ENCODE data around the gene RGS3.

DNA sequence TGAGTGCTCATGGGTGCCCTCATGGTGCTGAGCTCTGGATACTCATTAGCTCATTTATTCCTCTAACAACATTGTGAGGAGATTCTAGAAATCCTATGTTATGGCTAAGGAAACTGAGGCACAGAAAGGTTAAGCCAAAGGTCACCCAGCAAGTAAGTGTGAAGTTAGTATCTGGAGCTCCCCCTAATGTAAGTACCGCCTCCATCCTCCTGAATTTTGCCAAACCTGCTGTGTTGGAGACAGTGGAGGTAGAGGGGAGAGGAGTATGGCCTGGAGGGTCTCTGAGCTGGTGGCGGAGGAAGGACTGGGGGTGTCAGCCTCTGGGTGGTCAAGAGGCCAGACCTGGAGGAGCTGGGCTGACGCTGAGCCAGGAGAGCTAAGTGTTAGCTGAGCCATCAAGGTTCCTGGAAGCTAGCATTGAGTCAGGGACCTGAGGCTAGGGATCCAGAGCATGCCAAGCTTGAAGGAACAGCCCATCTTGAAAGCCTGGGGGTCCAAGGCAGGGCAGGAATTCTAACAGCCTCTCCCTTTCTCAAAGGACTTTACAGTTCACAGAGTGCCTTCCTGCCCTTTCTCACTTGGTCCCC lies 114.8 kb downstream of the RGS3 start:
- TF ChIP-seq MIER3 (CRISPR knock-in tag; IDR thresholded peaks at IDR 0.05; ENCODE audit: borderline replicate concordance) (no peak), RELA (CRISPR knock-in tag; IDR thresholded peaks at IDR 0.05) (no peak), ZNF24 (IDR thresholded peaks at IDR 0.05) (no peak), FOXJ3 (CRISPR knock-in tag; IDR thresholded peaks at IDR 0.05; ENCODE audit: borderline replicate concordance) (no peak), NR2C2 (CRISPR knock-in tag; IDR thresholded peaks at IDR 0.05; ENCODE audit: borderline replicate concordance) (no peak)
- TF ChIP-seq, protein P1, sequence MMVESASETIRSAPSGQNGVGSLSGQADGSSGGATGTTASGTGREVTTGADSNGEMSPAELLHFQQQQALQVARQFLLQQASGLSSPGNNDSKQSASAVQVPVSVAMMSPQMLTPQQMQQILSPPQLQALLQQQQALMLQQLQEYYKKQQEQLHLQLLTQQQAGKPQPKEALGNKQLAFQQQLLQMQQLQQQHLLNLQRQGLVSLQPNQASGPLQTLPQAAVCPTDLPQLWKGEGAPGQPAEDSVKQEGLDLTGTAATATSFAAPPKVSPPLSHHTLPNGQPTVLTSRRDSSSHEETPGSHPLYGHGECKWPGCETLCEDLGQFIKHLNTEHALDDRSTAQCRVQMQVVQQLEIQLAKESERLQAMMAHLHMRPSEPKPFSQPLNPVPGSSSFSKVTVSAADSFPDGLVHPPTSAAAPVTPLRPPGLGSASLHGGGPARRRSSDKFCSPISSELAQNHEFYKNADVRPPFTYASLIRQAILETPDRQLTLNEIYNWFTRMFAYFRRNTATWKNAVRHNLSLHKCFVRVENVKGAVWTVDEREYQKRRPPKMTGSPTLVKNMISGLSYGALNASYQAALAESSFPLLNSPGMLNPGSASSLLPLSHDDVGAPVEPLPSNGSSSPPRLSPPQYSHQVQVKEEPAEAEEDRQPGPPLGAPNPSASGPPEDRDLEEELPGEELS (CRISPR knock-in tag; IDR thresholded peaks at IDR 0.05): no peak
- TF ChIP-seq, protein P2, sequence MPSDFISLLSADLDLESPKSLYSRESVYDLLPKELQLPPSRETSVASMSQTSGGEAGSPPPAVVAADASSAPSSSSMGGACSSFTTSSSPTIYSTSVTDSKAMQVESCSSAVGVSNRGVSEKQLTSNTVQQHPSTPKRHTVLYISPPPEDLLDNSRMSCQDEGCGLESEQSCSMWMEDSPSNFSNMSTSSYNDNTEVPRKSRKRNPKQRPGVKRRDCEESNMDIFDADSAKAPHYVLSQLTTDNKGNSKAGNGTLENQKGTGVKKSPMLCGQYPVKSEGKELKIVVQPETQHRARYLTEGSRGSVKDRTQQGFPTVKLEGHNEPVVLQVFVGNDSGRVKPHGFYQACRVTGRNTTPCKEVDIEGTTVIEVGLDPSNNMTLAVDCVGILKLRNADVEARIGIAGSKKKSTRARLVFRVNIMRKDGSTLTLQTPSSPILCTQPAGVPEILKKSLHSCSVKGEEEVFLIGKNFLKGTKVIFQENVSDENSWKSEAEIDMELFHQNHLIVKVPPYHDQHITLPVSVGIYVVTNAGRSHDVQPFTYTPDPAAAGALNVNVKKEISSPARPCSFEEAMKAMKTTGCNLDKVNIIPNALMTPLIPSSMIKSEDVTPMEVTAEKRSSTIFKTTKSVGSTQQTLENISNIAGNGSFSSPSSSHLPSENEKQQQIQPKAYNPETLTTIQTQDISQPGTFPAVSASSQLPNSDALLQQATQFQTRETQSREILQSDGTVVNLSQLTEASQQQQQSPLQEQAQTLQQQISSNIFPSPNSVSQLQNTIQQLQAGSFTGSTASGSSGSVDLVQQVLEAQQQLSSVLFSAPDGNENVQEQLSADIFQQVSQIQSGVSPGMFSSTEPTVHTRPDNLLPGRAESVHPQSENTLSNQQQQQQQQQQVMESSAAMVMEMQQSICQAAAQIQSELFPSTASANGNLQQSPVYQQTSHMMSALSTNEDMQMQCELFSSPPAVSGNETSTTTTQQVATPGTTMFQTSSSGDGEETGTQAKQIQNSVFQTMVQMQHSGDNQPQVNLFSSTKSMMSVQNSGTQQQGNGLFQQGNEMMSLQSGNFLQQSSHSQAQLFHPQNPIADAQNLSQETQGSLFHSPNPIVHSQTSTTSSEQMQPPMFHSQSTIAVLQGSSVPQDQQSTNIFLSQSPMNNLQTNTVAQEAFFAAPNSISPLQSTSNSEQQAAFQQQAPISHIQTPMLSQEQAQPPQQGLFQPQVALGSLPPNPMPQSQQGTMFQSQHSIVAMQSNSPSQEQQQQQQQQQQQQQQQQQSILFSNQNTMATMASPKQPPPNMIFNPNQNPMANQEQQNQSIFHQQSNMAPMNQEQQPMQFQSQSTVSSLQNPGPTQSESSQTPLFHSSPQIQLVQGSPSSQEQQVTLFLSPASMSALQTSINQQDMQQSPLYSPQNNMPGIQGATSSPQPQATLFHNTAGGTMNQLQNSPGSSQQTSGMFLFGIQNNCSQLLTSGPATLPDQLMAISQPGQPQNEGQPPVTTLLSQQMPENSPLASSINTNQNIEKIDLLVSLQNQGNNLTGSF (CRISPR knock-in tag; IDR thresholded peaks at IDR 0.05): no peak
- TF ChIP-seq, protein P3, sequence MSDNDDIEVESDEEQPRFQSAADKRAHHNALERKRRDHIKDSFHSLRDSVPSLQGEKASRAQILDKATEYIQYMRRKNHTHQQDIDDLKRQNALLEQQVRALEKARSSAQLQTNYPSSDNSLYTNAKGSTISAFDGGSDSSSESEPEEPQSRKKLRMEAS (IDR thresholded peaks at IDR 0.05): no peak
